Dendritic cell treated with granulocyte-macrophage colony-stimulating factor and Interleukin-4, amounts not matched to agents 40 ng/mL and 50 ng/mL, for 4 days (primary cell): ENCODE data around the gene DSCAML1.

ENCODE experiments used
- H3K27ac Mint-ChIP-seq: one replicate; pipeline ENCODE4 v1.8.0; 2022; ENCODE audit warnings: mild to moderate bottlenecking, mixed read lengths
- H3K27me3 Mint-ChIP-seq: one replicate; pipeline ENCODE4 v1.8.0; 2022; ENCODE audit warnings: mild to moderate bottlenecking, mixed read lengths
- H3K36me3 Mint-ChIP-seq: one replicate; pipeline ENCODE4 v1.8.0; 2022; ENCODE audit warnings: low read depth, mixed read lengths
- H3K4me1 Mint-ChIP-seq: one replicate; pipeline ENCODE4 v1.8.0; 2022; ENCODE audit warnings: low read depth, mixed read lengths
- H3K4me3 Mint-ChIP-seq: one replicate; pipeline ENCODE4 v1.8.0; 2022; ENCODE audit warnings: mild to moderate bottlenecking, moderate library complexity, mixed read lengths
- H3K9me3 Mint-ChIP-seq: one replicate; pipeline ENCODE4 v1.8.0; 2022; ENCODE audit warnings: mixed read lengths
- intact Hi-C: fragments of 100-400 bp; cut with micrococcal nuclease; formaldehyde crosslinking; loops from one replicate; pipeline ENCODE4 v1.15.0; 2022

The DSCAML1 gene

GRCh38 chr11:117382746-117383145, 414.3 kb downstream of the DSCAML1 start:
- H3K36me3 Mint-ChIP-seq: peaks cover 99% of the 10 kb centered on the region
- H3K27me3 Mint-ChIP-seq: no peaks in the 10 kb centered on the region
- intact Hi-C loops: no loop called here
- no peak overlapping the region for H3K27ac Mint-ChIP-seq
- H3K9me3 Mint-ChIP-seq: no peaks in the 10 kb centered on the region
- H3K4me3 Mint-ChIP-seq: no peak overlapping the region
- H3K4me1 Mint-ChIP-seq: no peaks in the 10 kb centered on the region

GRCh38 chr11:117381481-117382387, 415.3 kb downstream of the DSCAML1 start:
- H3K4me1 Mint-ChIP-seq: no peaks in the 10 kb centered on the region
- no peak overlapping the region for H3K4me3 Mint-ChIP-seq
- H3K27ac Mint-ChIP-seq: no peak overlapping the region
- no peaks in the 10 kb centered on the region for H3K9me3 Mint-ChIP-seq
- H3K36me3 Mint-ChIP-seq: peaks cover 99% of the 10 kb centered on the region
- intact Hi-C loops: no loop called here
- no peaks in the 10 kb centered on the region for H3K27me3 Mint-ChIP-seq

- H3K36me3 Mint-ChIP-seq: peaks cover 99% of the 10 kb centered on the region
- intact Hi-C loops: no loop called here
- H3K9me3 Mint-ChIP-seq: no peaks in the 10 kb centered on the region
- no peak overlapping the region for H3K4me3 Mint-ChIP-seq
- no peaks in the 10 kb centered on the region for H3K27me3 Mint-ChIP-seq
- H3K4me1 Mint-ChIP-seq: no peaks in the 10 kb centered on the region
- H3K27ac Mint-ChIP-seq: no peak overlapping the region
These were observed 416.3 kb downstream of the DSCAML1 start for GRCh38 chr11:117380676-117381075.

GRCh38 chr11:117378976-117379865, 417.8 kb downstream of the DSCAML1 start:
- Mint-ChIP-seq H3K27ac (no peak overlapping the region), H3K36me3 (peaks cover 99% of the 10 kb centered on the region), H3K4me1 (no peaks in the 10 kb centered on the region), H3K4me3 (no peak overlapping the region), H3K27me3 (no peaks in the 10 kb centered on the region), H3K9me3 (no peaks in the 10 kb centered on the region)
- intact Hi-C loops: no loop called here
